Trophoblast cell (in vitro differentiated cells and primary cell): ENCODE results near the gene CKS1B.
A peak's percentile ranks its signal among the peaks of the same experiment; 100 is the strongest.

Experiments
- DNase-seq, 2 donors: peaks; one replicate each; pipeline ENCODE4 v3.0.0-alpha.2; 2016
- H2AFZ ChIP-seq: 2 replicates; pipeline ENCODE4 v1.6.1; 2013; ENCODE audit warnings: low read length, moderate library complexity, mild to moderate bottlenecking; ENCODE audit not compliant: insufficient read depth, poor library complexity
- H2AK5ac ChIP-seq: 2 replicates; pipeline ENCODE4 v1.6.1; 2013; ENCODE audit warnings: mild to moderate bottlenecking, low read length
- H2BK120ac ChIP-seq: 2 replicates; pipeline ENCODE4 v1.6.1; 2013; ENCODE audit warnings: low read length, mild to moderate bottlenecking, moderate library complexity; ENCODE audit not compliant: insufficient read depth, poor library complexity
- H2BK12ac ChIP-seq: 2 replicates; pipeline ENCODE4 v1.6.1; 2013; ENCODE audit warnings: mild to moderate bottlenecking, low read length, moderate library complexity
- H2BK5ac ChIP-seq: 2 replicates; pipeline ENCODE4 v1.6.1; 2013; ENCODE audit warnings: low read length, low read depth, moderate library complexity, mild to moderate bottlenecking; ENCODE audit not compliant: poor library complexity
- H3K14ac ChIP-seq: 2 replicates; pipeline ENCODE4 v1.6.1; 2013; ENCODE audit warnings: mild to moderate bottlenecking, low read length
- H3K18ac ChIP-seq: 2 replicates; pipeline ENCODE4 v1.6.1; 2013; ENCODE audit warnings: mild to moderate bottlenecking, low read length
- H3K23ac ChIP-seq: 2 replicates; pipeline ENCODE4 v1.6.1; 2013; ENCODE audit warnings: low read length
- H3K27ac ChIP-seq: 2 replicates; pipeline ENCODE4 v1.5.1; 2013; ENCODE audit warnings: low read depth, mild to moderate bottlenecking, inconsistent platforms, low read length, moderate library complexity
- H3K27me3 ChIP-seq: 2 replicates; pipeline ENCODE4 v1.6.1; 2013; ENCODE audit warnings: inconsistent platforms, mild to moderate bottlenecking, low read length, moderate library complexity; ENCODE audit not compliant: insufficient read depth
- H3K36me3 ChIP-seq, 2 experiments: 1 replicate in 1 of 2; 2 replicates in 1 of 2; pipeline ENCODE4 v1.6.1; 2013; ENCODE audit warnings: low read length in 2 of 2, mild to moderate bottlenecking in 2 of 2, moderate library complexity in 1 of 2; ENCODE audit not compliant: insufficient read depth in 2 of 2, control insufficient read depth in 1 of 2
- H3K4ac ChIP-seq: 2 replicates; pipeline ENCODE4 v1.6.1; 2013; ENCODE audit warnings: low read depth, mild to moderate bottlenecking, low read length, moderate library complexity
- H3K4me1 ChIP-seq, 2 experiments: 1 replicate in 1 of 2; 2 replicates in 1 of 2; pipeline ENCODE4 v1.6.1; 2013; ENCODE audit warnings: low read length in 2 of 2, mild to moderate bottlenecking in 2 of 2, moderate library complexity in 1 of 2; ENCODE audit not compliant: insufficient read depth in 2 of 2, control insufficient read depth in 1 of 2
- H3K4me2 ChIP-seq: 2 replicates; pipeline ENCODE4 v1.6.1; 2013; ENCODE audit warnings: inconsistent platforms, mild to moderate bottlenecking, low read length, moderate library complexity
- H3K4me3 ChIP-seq: 2 replicates; pipeline ENCODE4 v1.5.1; 2013; ENCODE audit warnings: mild to moderate bottlenecking, low read depth, low read length, inconsistent platforms
- H3K79me1 ChIP-seq: one replicate; pipeline ENCODE4 v1.6.1; 2013; ENCODE audit warnings: low read length
- H3K79me2 ChIP-seq: 2 replicates; pipeline ENCODE4 v1.6.1; 2013; ENCODE audit warnings: low read length, mild to moderate bottlenecking; ENCODE audit not compliant: control insufficient read depth, insufficient read depth, poor library complexity
- H3K9ac ChIP-seq: 2 replicates; pipeline ENCODE4 v1.6.1; 2013; ENCODE audit warnings: mild to moderate bottlenecking, low read length
- H3K9me3 ChIP-seq: 2 replicates; pipeline ENCODE4 v1.6.1; 2013; ENCODE audit warnings: low read depth, mild to moderate bottlenecking, control low read depth, inconsistent platforms, low read length; ENCODE audit not compliant: insufficient read depth
- H4K12ac ChIP-seq: 2 replicates; pipeline ENCODE4 v1.6.1; 2013; ENCODE audit warnings: low read depth, mild to moderate bottlenecking, low read length, moderate library complexity
- H4K8ac ChIP-seq: 2 replicates; pipeline ENCODE4 v1.6.1; 2013; ENCODE audit warnings: low read depth, mild to moderate bottlenecking, low read length, moderate library complexity
- H4K91ac ChIP-seq: one replicate; pipeline ENCODE4 v1.6.1; 2013; ENCODE audit warnings: low read depth, mild to moderate bottlenecking, low read length, moderate library complexity
- WGBS: extraction: QIAGEN DNeasy Blood & Tissue Kit; methylation state at CpG from one replicate; pipeline ENCODE4 v1.1.7; 2013; ENCODE audit warnings: missing lambda C conversion rate; ENCODE audit not compliant: insufficient read length, insufficient coverage; ENCODE audit errors: extremely low coverage; 5-methylcytosine and 5-hydroxymethylcytosine counted together

CKS1B gene

DNA sequence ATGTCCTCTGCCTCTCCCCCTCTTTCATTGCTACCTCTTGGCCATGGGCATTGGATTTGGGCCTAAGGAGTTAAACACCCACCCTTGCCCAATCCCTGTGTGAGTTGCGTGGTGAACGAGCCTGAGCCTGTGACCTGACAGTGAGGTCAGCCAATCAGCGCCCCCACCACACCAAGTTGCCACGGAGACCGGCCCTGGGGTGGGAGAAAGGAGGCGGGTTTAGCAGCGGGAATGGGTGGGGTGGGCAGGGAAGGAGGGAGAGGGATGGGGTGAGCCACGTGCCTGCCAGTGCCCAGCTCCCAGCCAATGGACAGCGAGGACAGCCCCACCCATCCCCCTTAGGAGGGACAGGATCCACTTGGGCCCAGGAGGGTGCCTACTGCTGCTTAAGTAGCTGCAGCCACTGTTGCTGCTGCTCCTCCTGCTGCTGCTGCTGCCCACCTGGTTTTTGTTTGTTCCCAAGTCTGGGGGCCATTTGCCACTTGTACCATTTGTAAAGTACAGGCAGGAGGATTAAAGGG lies 37.6 kb downstream of the CKS1B start:
- Histone ChIP-seq H2BK5ac (no peak overlapping the region), H4K8ac (no peak overlapping the region), H3K9me3 (peaks cover 1% of the 10 kb centered on the region), H3K27me3 (no peaks in the 10 kb centered on the region), H2BK12ac (no peak overlapping the region), H3K4me3 (no peak overlapping the region), H4K91ac (no peak overlapping the region), H3K4me1 (peaks cover 14 to 22% of the 10 kb centered on the region in 2 experiments), H2AK5ac (no peak overlapping the region), H3K27ac (no peak overlapping the region), H3K79me2 (peaks cover 3% of the 10 kb centered on the region), H3K14ac (no peak overlapping the region), H3K79me1 (peaks cover 6% of the 10 kb centered on the region), H3K36me3 (peaks cover 31 to 32% of the 10 kb centered on the region in 2 experiments), H4K12ac (no peak overlapping the region), H3K9ac (no peak overlapping the region), H3K18ac (no peak overlapping the region), H3K4ac (no peak overlapping the region), H2AFZ (no peak overlapping the region), H2BK120ac (no peak overlapping the region), H3K4me2 (no peak overlapping the region), H3K23ac (no peak overlapping the region)
- no peak for DNase-seq
- no CpG with 5 or more reads among the region's 9 CpGs for WGBS

GRCh38 chr1:155012776-155013602 lies 38.5 kb downstream of the CKS1B start:
- Histone ChIP-seq H3K4me1 (peaks cover 16 to 24% of the 10 kb centered on the region in 2 experiments), H2BK120ac (no peak overlapping the region), H3K79me1 (peaks cover 14% of the 10 kb centered on the region), H3K4me3 (no peak overlapping the region), H4K12ac (no peak overlapping the region), H3K79me2 (peaks cover 3% of the 10 kb centered on the region), H3K9ac (no peak overlapping the region), H3K14ac (no peak overlapping the region), H3K18ac (peak overlapping the region; percentile 29), H3K4ac (no peak overlapping the region), H3K36me3 (peaks cover 31 to 32% of the 10 kb centered on the region in 2 experiments), H2AFZ (no peak overlapping the region), H3K27me3 (no peaks in the 10 kb centered on the region), H2BK5ac (no peak overlapping the region), H2BK12ac (no peak overlapping the region), H2AK5ac (no peak overlapping the region), H3K4me2 (no peak overlapping the region), H4K8ac (no peak overlapping the region), H4K91ac (no peak overlapping the region), H3K27ac (no peak overlapping the region), H3K23ac (no peak overlapping the region), H3K9me3 (peaks cover 1% of the 10 kb centered on the region)
- WGBS, result no CpG with 5 or more reads among the region's 3 CpGs
- no peak for DNase-seq

- Histone ChIP-seq H3K27me3 (no peaks in the 10 kb centered on the region), H4K91ac (no peak overlapping the region), H3K79me1 (peaks cover 15% of the 10 kb centered on the region), H2AK5ac (no peak overlapping the region), H3K4me3 (no peak overlapping the region), H3K36me3 (peaks cover 31 to 32% of the 10 kb centered on the region in 2 experiments), H3K14ac (no peak overlapping the region), H3K18ac (no peak overlapping the region), H3K9me3 (peaks cover 1% of the 10 kb centered on the region), H3K4me2 (no peak overlapping the region), H4K12ac (no peak overlapping the region), H2AFZ (no peak overlapping the region), H3K79me2 (peaks cover 3% of the 10 kb centered on the region), H2BK120ac (no peak overlapping the region), H3K4me1 (peaks cover 15 to 20% of the 10 kb centered on the region in 2 experiments), H3K9ac (no peak overlapping the region), H4K8ac (no peak overlapping the region), H2BK12ac (no peak overlapping the region), H3K4ac (no peak overlapping the region), H2BK5ac (no peak overlapping the region), H3K27ac (no peak overlapping the region), H3K23ac (no peak overlapping the region)
- DNase-seq, result no peak
- no CpG with 5 or more reads among the region's 8 CpGs for WGBS
These were observed 39.2 kb downstream of the CKS1B start for GRCh38 chr1:155013632-155014031.

GRCh38 chr1:155014709-155015508 lies 40.4 kb downstream of the CKS1B start:
- Histone ChIP-seq H3K4ac (no peak overlapping the region), H4K12ac (no peak overlapping the region), H3K27me3 (no peaks in the 10 kb centered on the region), H2BK12ac (no peak overlapping the region), H4K8ac (no peak overlapping the region), H3K79me2 (no peaks in the 10 kb centered on the region), H3K4me1 (peaks cover 22 to 25% of the 10 kb centered on the region in 2 experiments), H4K91ac (no peak overlapping the region), H2AFZ (no peak overlapping the region), H3K27ac (no peak overlapping the region), H3K23ac (no peak overlapping the region), H3K36me3 (peaks cover 31 to 32% of the 10 kb centered on the region in 2 experiments), H3K4me2 (no peak overlapping the region), H2BK120ac (no peak overlapping the region), H2AK5ac (no peak overlapping the region), H3K9ac (no peak overlapping the region), H3K9me3 (peaks cover 1% of the 10 kb centered on the region), H3K79me1 (peaks cover 15% of the 10 kb centered on the region), H2BK5ac (no peak overlapping the region), H3K18ac (no peak overlapping the region), H3K14ac (no peak overlapping the region), H3K4me3 (no peak overlapping the region)
- WGBS, result no CpG with 5 or more reads among the region's 31 CpGs
- DNase-seq, result no peak
